NCI-H128 (cell line): Measurements from ENCODE around the gene VGLL1.
A peak's percentile ranks its signal among the peaks of the same experiment; 100 is the strongest.

Experiments used
- DNase-seq: peaks from one replicate; lab custom pipeline; 2025; ENCODE audit not compliant: unreplicated experiment; lab: John Stamatoyannopoulos, UW

VGLL1 gene

GRCh38 chrX:136549226-136549625, 17.2 kb downstream of the VGLL1 start:
- DNase-seq = no peak

DNA sequence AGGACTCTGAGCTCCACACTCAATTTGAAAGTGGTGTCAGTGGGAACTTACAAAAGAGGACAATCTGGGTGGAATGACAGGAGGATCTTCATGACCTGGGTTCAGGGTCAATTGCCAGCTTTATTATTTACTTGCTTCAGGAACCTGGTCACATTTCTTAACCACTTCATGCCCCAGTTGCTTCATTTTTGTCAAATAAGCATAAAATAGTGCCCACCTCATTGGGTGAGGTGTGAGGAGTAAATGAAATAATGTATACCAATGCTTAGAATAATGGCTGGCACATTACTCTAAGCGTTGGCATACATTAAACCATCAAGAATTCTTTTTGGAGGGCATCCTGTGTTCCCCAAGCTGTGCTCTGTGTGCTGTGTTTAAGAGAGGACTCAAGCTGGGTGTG, 19.4 kb downstream of the VGLL1 start:
- no peak for DNase-seq

DNA sequence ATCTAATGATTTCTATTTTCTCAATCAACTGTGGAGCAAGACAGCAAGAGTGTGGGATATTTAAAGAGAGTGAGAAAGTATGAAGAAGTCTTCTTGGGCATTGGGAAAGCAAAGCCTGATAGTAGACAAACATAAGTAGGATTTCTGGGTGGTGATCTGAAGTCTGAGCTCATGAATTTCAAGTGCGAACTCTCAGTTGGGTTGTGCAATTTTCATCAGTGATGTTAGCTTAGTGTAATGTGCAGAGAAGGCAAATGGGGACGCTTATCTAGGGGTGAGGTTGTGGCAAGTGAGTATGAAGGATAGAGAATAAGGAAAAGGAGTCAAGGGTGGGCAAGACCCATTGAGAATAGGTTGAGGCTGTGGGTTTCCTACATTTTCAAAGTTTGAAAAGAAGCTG, 23.7 kb downstream of the VGLL1 start:
- DNase-seq = no peak

- DNase-seq = no peak
Observed at GRCh38 chrX:136572030-136572429, 40.0 kb downstream of the VGLL1 start.

DNA sequence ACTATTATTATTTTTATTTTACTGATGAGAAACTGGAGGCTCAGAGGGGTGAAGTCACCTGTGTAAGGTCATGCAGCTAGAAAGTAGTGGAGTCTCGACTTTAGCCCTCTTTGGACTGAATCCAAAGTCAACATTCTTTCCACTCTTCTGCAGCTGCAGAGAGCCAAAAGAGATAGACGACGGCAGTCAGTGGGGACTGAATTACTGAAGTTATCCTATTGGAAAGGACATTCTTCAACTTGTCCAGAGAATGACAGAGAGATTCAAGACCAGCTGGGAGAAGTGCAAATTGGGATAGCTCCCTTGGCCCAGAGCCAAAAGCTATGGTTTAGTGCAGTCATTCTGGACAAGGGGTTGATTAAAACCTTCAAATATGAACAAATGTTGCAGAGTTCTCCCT, 42.5 kb downstream of the VGLL1 start:
- no peak for DNase-seq

DNA sequence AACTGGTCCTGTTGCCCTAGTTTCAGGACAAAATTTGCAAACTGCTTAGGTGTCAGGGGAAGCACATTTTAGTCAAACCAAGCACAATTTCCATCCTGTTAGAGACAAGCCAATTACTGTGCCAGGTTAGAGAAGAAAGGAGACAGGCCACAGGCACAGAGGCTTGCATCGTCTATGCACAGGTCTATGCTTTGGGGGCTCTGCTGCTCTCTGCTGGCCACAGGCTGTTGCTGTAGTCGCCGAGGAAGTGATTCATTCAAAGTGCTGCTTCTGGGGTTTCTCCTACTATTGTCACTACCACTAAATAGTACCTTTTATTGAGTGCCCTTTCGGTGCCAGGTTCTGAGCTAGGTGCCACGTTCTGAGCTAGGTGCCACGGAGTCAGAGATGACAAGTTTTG, 45.5 kb downstream of the VGLL1 start:
- peak; percentile 1 for DNase-seq

DNA sequence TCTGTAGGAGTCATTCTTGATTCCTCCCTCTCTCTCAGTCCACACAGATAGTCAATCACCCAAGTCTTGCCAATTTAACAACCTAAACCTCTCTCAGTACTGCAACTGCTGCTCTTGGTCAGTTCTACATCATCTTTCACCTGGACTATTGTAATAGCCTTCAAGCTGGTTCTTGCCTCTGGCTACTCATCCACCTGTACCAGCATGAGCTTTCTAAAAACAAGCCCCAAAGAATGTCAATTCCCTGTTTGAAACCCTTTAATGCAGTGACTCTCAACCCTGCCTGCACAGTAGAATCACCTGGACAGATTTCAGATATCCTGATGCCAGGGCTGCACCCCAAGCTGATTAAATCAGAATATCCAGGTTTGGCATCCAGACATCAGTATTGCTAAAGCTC, 48.3 kb downstream of the VGLL1 start:
- DNase-seq = no peak

- no peak for DNase-seq
Observed at GRCh38 chrX:136582624-136583023, 50.6 kb downstream of the VGLL1 start.

DNA sequence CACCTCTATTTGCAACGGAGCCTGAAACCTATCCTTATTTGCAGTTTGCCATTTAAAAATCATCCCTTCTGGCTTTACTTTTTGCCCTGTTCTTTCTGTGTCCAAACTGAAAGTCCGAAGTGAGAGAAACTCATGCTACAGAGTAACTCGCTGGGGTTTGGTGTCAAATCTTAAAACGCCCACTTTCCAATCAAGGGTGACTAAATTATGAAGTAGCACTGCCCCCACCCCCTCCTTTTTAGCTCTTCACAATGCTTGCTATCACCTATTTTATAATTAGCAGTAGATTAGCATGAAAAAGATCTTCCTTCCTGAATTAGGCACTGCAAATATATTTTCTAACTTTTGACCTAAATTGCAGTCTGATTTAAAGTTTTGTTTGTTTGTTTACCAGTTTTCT, 52.5 kb downstream of the VGLL1 start:
- no peak for DNase-seq

DNA sequence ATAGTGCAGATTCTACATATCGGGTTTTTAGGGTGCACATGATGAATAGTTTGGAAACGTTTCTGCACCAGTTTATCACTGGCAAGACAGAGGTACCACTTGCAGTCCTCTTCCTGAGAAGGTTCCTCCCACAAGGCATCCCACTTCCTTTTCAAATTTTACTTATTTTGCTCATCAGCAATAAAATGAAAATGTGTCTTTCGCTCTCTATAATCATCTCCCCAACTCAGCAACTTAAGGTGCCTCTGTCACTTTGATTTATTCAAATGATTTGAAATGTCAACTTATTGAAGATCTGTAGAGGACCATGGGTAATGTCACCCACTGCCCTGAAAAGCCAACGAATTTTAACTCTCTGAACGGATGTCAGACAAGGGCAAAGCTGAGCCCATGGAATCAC, 53.2 kb downstream of the VGLL1 start:
- no peak for DNase-seq

DNA sequence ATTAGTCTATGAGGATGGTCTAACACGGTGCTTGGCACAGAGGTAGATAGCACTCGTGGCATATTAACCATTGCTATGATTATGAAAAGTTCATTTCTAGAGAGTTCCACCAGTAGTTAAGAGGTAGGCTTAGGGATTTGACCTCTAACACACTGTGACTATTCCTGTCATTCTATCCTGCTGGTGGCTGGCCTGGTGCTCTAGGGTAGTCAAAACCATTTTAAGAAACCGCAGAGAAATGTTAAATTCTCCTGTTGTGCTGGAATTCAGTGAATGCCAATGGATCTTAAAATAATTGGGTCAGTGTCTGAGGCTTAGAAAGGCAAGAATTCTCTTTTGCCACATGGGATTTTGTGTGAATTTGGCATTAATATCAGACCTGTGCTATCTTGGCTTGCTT, 53.9 kb downstream of the VGLL1 start:
- no peak for DNase-seq

DNA sequence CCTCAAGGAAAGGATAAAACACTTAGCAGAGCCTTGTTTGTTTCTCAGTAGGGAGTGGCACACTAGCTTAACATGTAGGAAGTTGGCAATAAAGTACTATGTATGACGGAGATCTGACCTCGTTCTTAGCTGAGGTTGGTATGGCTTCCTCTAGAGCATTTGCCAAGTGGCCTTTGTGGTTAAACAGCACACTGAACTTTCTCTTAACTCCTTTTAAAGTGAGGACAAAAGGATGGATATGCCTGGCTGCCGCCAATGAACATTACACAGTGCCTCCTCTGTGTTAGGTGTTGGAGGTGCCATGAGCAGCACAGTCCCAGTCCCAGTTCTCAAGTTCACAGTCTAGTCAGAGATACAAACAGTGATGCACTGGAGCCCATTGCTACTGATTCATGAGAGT, 54.4 kb downstream of the VGLL1 start:
- no peak for DNase-seq

DNA sequence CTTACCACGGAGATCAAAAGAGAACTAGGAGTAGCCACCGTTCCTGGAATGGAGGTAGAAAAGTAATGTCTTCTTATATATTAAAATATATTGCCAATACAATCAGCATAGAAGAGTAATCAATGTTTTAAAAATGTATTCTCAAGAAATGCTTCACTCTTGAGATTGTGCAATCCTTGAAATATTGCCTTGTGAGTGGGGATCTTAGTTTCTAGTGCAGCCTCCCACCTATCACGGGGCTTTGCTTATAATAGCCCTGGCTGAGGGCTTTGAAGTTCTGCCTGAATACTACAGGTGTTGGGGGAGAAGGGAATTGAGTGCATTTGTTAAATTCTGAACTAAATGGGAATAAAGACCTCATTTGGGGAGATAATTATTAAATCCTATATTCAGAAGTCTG, 55.5 kb downstream of the VGLL1 start:
- DNase-seq = no peak

DNA sequence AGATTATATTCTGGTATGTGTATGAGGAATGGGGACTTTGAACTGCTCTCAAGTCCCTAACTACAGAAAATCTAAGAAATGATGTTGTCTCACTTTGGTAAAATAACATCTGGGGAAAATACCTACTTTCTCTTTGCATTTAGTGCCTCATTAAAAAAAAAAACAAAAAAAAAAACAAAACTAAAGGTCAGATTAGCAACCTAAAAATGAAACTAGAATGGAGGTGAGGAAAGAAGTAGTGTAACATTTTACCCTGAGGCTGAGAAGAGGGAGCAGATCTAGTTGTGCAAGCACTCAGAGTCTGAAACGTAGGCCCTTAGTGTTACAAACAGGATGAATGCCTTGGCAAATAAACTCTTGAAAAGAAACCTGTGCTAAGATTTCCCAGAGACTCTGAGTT, 56.0 kb downstream of the VGLL1 start:
- no peak for DNase-seq

DNA sequence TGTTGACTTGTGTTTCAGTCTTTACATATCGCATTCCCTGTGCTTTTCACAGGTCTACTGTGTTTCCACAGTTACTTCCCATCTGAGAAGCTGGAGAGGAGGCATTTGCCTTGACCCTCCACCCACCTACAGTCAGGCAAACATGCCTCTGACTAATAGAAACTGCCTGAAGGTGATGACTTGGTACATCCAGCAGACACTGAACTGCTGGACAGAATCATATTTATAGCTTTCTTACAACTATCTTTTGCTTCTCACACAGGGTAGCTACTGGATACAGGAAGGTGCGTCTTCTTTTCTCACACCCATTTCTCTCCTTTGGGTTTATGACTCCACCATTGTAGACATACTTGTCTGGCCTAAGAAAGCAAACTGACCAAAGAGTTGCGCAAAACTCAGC, 58.0 kb downstream of the VGLL1 start:
- no peak for DNase-seq

- DNase-seq = no peak
Observed at GRCh38 chrX:136597356-136597755, 65.3 kb downstream of the VGLL1 start.

DNA sequence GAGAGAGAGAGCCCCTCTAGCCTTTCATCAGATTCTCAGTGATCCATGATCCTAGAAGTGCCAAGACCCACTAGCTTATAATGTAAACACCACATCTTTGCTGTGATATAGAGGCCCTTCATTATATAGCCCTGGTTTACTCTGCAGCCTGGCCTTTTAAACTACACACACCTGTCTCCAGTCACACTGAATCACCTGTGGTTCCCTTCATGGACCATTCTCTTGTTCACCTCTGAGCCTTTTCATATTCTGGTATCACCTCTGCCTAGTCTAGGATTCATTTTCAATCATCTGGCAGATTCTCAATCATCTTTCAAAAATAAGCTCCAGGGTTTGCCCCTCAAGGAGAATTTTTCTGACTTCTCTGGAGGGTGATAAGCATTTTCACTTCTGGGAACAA, 65.9 kb downstream of the VGLL1 start:
- DNase-seq = no peak

GRCh38 chrX:136598631-136599030, 66.6 kb downstream of the VGLL1 start:
- no peak for DNase-seq

- no peak for DNase-seq
Observed at GRCh38 chrX:136600059-136600458, 68.0 kb downstream of the VGLL1 start.
